Transverse colon (tissue), 4 donors: ENCODE data around the gene SPEN. TPM values are rescaled to one million over a fixed set of nuclear protein-coding genes. Genes with fewer than 3 reads are reported as not detected.

ENCODE experiments used
- DNase-seq: peaks from one replicate; pipeline ENCODE4 v3.0.0-alpha.2; 2019
- H3K27ac ChIP-seq, 4 donors: fragments of 200-600 bp; sonication (generic); 2 replicates each; pipeline ENCODE4 v1.5.1; 2016 to 2018; ENCODE audit warnings: inconsistent platforms in 4 of 4
- H3K27me3 ChIP-seq: fragments of 200-600 bp; sonication (generic); 2 replicates; pipeline ENCODE4 v1.5.1; 2017; ENCODE audit warnings: inconsistent platforms
- H3K36me3 ChIP-seq, 4 donors: fragments of 200-600 bp; sonication (generic); 2 replicates each; pipeline ENCODE4 v1.5.1; 2017 to 2019; ENCODE audit warnings: inconsistent platforms in 4 of 4
- H3K4me1 ChIP-seq, 4 donors: fragments of 200-600 bp; sonication (generic); 2 replicates each; pipeline ENCODE4 v1.5.1; 2017 to 2020; ENCODE audit warnings: inconsistent platforms in 4 of 4
- H3K4me3 ChIP-seq, 4 donors: fragments of 200-600 bp; sonication (generic); 1 replicate in 1 of 4; 2 replicates in 3 of 4; pipeline versions ENCODE4 v1.5.1 to v1.6.1; 2017 to 2019; ENCODE audit warnings: inconsistent platforms in 4 of 4
- H3K9me3 ChIP-seq, 2 donors: fragments of 200-600 bp; sonication (generic); 2 replicates each; pipeline ENCODE4 v1.5.1; 2017 to 2019; ENCODE audit warnings: inconsistent platforms in 2 of 2
- EP300 ChIP-seq: sonication (generic); formaldehyde crosslinking; IDR thresholded peaks from one replicate; pipeline ENCODE4 v1.6.1; 2017; ENCODE audit warnings: antibody characterized with exemption, low read depth
- POLR2A ChIP-seq: fragments of 450-650 bp; IDR thresholded peaks from one replicate; pipeline ENCODE4 v1.6.1; 2016; ENCODE audit warnings: antibody characterized with exemption, mild to moderate bottlenecking, moderate library complexity
- POLR2AphosphoS5 ChIP-seq, 3 donors: sonication (generic); formaldehyde crosslinking; IDR thresholded peaks; one replicate each; pipeline ENCODE4 v1.6.1; 2016; ENCODE audit warnings: antibody characterized with exemption in 3 of 3
- whole genome bisulfite sequencing, 2 donors: methylation state at CpG; one replicate each; pipeline ENCODE4 v1.1.5; 2018; ENCODE audit warnings: low coverage in 1 of 2; 5-methylcytosine and 5-hydroxymethylcytosine counted together
- in situ Hi-C, 4 donors: fragments of 200-750 bp; cut with MboI; loops; one replicate each; pipeline versions ENCODE4 v1.15.0 to v1.15.1; 2017; ENCODE audit warnings: low sequenced_read_pairs in 3 of 4, low pct_ligation_motif_present in 1 of 4, low pct_unique_long_range_greater_than_20kb in 1 of 4
- intact Hi-C: fragments of 100-400 bp; cut with DNase I; formaldehyde crosslinking; loops from one replicate; pipeline ENCODE4 v1.15.1; 2023; ENCODE audit warnings: low total_unique reads
- total RNA-seq, 4 donors: library from RNA; depleted of rRNA; stranded (reverse); fragments of >200 nt; gene quantifications; one replicate each; pipeline ENCODE4 v1.1.0, GENCODE V29; 2016
- TF ChIP-seq, protein P1 (sequence below), 5 experiments: fragments of 200-600 bp in 3 of 5; fragments of 450-650 bp in 2 of 5; sonication (generic) in 3 of 5; IDR thresholded peaks; 1 replicate in 2 of 5; 2 replicates in 3 of 5; pipeline ENCODE4 v1.5.1; 2016 to 2017; ENCODE audit warnings: antibody characterized with exemption in 5 of 5, inconsistent platforms in 3 of 5, mild to moderate bottlenecking in 2 of 5, moderate library complexity in 1 of 5

The SPEN gene
- total RNA-seq, 4 donors from 2014 or later, result 28.4 to 81.9 (median 42.6) TPM

DNA sequence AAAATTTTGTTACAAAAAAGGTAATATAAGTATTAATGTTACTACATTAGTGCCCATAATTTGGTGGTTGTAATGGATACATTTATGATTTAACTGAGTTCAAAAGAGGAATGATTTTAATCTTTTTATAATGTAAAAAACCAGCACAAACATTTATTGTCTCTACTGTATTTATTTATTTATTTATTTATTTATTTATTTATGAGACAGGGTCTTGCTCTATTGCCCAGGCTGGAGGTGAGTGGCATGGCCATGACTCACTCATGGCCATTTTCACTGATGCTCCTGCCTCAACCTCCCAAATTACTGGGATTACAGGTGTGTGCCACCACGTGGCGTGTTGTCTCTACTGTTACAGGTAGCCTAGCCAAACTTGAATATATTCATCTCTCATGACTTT is 21.9 kb downstream of the SPEN start:
- no peaks in the 10 kb centered on the region for H3K9me3 ChIP-seq
- H3K4me1 ChIP-seq, result peaks cover 0 to 22% (median 0%) of the 10 kb centered on the region in 4 donors
- DNase-seq, result no peak
- H3K27ac ChIP-seq, result no peak overlapping the region
- TF ChIP-seq EP300 (no peak), POLR2A (no peak)
- TF ChIP-seq, protein P1, sequence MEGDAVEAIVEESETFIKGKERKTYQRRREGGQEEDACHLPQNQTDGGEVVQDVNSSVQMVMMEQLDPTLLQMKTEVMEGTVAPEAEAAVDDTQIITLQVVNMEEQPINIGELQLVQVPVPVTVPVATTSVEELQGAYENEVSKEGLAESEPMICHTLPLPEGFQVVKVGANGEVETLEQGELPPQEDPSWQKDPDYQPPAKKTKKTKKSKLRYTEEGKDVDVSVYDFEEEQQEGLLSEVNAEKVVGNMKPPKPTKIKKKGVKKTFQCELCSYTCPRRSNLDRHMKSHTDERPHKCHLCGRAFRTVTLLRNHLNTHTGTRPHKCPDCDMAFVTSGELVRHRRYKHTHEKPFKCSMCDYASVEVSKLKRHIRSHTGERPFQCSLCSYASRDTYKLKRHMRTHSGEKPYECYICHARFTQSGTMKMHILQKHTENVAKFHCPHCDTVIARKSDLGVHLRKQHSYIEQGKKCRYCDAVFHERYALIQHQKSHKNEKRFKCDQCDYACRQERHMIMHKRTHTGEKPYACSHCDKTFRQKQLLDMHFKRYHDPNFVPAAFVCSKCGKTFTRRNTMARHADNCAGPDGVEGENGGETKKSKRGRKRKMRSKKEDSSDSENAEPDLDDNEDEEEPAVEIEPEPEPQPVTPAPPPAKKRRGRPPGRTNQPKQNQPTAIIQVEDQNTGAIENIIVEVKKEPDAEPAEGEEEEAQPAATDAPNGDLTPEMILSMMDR (IDR thresholded peaks at IDR 0.05), result no peak
- H3K4me3 ChIP-seq, result no peak overlapping the region
- no peaks in the 10 kb centered on the region for H3K27me3 ChIP-seq
- peaks cover 0 to 11% (median 4%) of the 10 kb centered on the region in 4 donors for H3K36me3 ChIP-seq
- intact Hi-C loops, result no loop called here
- in situ Hi-C loops, result no loop called here
- WGBS, 2 donors, result 92 to 98% methylated on average over 2 of the region's 2 CpGs

DNA sequence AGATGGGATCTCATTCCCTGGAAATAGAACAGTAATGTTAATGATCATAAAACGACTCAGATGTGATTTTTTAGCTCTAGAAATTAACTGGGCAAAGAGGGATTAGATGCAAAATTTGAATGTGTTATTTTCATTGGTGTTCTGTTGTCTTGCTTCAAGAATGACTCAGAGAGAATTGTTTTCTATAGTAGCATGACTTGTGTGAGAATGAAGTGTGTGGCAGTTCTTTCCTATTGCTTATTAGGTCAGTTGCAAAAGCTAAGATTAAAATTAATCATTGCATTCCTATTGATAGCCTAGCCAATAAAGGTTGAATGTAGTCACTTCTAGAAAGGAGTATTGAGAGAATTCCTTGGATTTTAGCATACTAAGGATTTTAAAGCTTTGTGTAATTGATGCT is 22.9 kb downstream of the SPEN start:
- Histone ChIP-seq H3K4me1 (peaks cover 0 to 22% (median 0%) of the 10 kb centered on the region in 4 donors), H3K36me3 (peaks cover 0 to 11% (median 4%) of the 10 kb centered on the region in 4 donors), H3K27me3 (no peaks in the 10 kb centered on the region), H3K4me3 (no peak overlapping the region), H3K9me3 (no peaks in the 10 kb centered on the region), H3K27ac (no peak overlapping the region)
- no peak for DNase-seq
- TF ChIP-seq EP300, result no peak
- no peak for TF ChIP-seq POLR2AphosphoS5 (IDR thresholded peaks at IDR 0.05)
- TF ChIP-seq, protein P1 (IDR thresholded peaks at IDR 0.05), result no peak
- TF ChIP-seq POLR2A, result no peak
- in situ Hi-C loops (no loop called here), intact Hi-C loops (no loop called here)
- 52 to 60% methylated on average over 1 of the region's 1 CpG for WGBS, 2 donors

DNA sequence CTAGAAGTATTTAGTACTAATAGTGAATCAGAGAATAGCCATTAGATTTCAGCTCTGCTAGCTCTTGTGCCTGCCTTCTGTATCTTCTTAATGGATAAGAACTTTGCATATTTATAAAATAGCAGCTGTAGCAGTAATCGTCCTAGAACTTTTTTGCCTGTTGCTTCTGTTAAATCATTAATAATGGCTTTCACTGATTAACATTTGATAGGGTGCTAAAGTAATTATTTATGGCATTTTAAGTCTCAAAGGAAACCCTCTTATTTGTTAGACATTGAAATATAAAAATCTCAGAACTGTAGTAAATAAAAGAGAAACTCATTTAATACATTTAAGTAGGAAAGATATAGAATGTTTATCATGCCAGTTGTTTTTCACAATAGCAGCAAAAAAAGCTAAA is 27.0 kb downstream of the SPEN start:
- Histone ChIP-seq H3K27ac (no peak overlapping the region), H3K4me1 (peaks cover 0 to 10% (median 0%) of the 10 kb centered on the region in 4 donors), H3K36me3 (peaks cover 0 to 11% (median 4%) of the 10 kb centered on the region in 4 donors), H3K9me3 (no peaks in the 10 kb centered on the region), H3K4me3 (no peak overlapping the region), H3K27me3 (no peaks in the 10 kb centered on the region)
- no peak for DNase-seq
- intact Hi-C loops (no loop called here), in situ Hi-C loops (no loop called here)
- TF ChIP-seq, protein P1 (IDR thresholded peaks at IDR 0.05), result no peak
- no peak for TF ChIP-seq EP300
- no peak for TF ChIP-seq POLR2A
- no peak for TF ChIP-seq POLR2AphosphoS5 (IDR thresholded peaks at IDR 0.05)
- 66 to 73% methylated on average over 1 of the region's 1 CpG for WGBS, 2 donors

DNA sequence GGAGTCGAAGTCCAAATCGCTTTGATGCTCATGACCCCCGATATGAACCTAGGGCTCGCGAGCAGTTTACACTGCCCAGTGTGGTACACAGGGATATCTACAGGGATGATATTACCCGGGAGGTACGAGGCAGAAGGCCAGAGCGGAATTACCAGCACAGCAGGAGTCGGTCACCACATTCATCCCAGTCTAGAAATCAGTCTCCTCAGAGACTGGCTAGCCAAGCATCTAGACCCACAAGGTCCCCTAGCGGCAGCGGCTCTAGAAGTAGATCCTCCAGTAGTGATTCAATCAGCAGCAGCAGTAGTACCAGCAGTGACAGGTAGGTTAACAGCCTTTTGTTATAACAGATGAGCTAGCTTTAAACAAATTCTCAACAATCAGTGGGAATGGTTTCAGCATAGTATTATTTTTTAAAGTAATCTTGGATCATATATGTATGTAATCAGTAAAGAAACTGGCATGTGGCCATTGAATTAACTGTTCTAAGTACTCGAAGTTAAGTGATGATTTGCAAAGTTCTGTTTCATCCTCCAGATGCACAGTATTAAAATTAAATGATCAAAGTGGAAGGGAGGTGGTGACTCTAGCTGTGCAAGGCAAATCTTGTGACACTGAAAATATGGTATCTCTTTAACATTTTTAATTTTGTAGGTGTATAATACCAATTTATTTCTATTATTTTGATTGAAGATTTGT is 29.0 kb downstream of the SPEN start:
- Histone ChIP-seq H3K4me3 (no peak overlapping the region), H3K4me1 (no peaks in the 10 kb centered on the region), H3K36me3 (peaks cover 0 to 11% (median 4%) of the 10 kb centered on the region in 4 donors), H3K27me3 (no peaks in the 10 kb centered on the region), H3K9me3 (no peaks in the 10 kb centered on the region), H3K27ac (no peak overlapping the region)
- intact Hi-C loops, result no loop called here
- no peak for TF ChIP-seq POLR2A
- TF ChIP-seq EP300, result no peak
- no peak for TF ChIP-seq POLR2AphosphoS5 (IDR thresholded peaks at IDR 0.05)
- TF ChIP-seq, protein P1 (IDR thresholded peaks at IDR 0.05), result no peak
- WGBS, 2 donors, result 60 to 91% methylated on average over 1 to 12 of the region's 12 CpGs
- in situ Hi-C loops, result no loop called here
- no peak for DNase-seq
